ENCODE measurements around the gene OSBPL3.

DNA sequence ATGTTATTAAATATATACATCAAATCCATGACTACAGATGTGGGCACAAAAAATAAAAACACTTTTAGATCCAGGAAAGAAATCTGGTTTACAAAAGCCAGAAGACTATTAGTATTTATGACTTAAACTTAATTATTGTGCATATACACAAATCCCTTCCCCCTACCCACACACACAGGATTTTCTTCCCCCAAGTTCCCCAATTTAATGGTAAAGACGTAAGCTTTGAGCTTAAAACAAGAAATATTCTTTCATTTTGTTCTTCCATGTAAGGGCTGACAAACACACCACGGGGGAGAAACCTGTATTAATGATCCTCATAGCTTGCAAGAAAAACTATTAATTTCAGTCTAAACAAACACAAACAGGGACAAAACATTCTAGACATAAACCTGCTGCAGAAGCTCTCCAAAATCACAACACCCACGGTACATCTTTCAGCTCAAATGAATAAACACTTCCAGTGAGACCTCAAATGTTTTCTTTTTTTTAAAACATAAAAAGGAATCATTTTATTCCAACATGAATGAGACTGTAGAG is 28.5 kb downstream of the OSBPL3 start:
- TF ChIP-seq ZNF48 (tag by site-specific recombination; IDR thresholded peaks at IDR 0.05) (no peak), YY1 (tag by site-specific recombination; IDR thresholded peaks at IDR 0.05) (no peak), ZNF335 (tag by site-specific recombination; conservative IDR thresholded peaks at IDR 0.05) (no peak), ZSCAN23 (tag by site-specific recombination; IDR thresholded peaks at IDR 0.05) (no peak), ZNF350 (tag by site-specific recombination; IDR thresholded peaks at IDR 0.05) (no peak), KLF8 (tag by site-specific recombination; IDR thresholded peaks at IDR 0.05) (no peak), TRIM28 (IDR thresholded peaks at IDR 0.05; ENCODE audit: borderline replicate concordance, low read length) (no peak), RBAK (tag by site-specific recombination; IDR thresholded peaks at IDR 0.05) (no peak)
- TF ChIP-seq, protein P1, sequence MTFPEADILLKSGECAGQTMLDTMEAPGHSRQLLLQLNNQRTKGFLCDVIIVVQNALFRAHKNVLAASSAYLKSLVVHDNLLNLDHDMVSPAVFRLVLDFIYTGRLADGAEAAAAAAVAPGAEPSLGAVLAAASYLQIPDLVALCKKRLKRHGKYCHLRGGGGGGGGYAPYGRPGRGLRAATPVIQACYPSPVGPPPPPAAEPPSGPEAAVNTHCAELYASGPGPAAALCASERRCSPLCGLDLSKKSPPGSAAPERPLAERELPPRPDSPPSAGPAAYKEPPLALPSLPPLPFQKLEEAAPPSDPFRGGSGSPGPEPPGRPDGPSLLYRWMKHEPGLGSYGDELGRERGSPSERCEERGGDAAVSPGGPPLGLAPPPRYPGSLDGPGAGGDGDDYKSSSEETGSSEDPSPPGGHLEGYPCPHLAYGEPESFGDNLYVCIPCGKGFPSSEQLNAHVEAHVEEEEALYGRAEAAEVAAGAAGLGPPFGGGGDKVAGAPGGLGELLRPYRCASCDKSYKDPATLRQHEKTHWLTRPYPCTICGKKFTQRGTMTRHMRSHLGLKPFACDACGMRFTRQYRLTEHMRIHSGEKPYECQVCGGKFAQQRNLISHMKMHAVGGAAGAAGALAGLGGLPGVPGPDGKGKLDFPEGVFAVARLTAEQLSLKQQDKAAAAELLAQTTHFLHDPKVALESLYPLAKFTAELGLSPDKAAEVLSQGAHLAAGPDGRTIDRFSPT (tag by site-specific recombination; IDR thresholded peaks at IDR 0.05) = no peak
- TF ChIP-seq, protein P2, sequence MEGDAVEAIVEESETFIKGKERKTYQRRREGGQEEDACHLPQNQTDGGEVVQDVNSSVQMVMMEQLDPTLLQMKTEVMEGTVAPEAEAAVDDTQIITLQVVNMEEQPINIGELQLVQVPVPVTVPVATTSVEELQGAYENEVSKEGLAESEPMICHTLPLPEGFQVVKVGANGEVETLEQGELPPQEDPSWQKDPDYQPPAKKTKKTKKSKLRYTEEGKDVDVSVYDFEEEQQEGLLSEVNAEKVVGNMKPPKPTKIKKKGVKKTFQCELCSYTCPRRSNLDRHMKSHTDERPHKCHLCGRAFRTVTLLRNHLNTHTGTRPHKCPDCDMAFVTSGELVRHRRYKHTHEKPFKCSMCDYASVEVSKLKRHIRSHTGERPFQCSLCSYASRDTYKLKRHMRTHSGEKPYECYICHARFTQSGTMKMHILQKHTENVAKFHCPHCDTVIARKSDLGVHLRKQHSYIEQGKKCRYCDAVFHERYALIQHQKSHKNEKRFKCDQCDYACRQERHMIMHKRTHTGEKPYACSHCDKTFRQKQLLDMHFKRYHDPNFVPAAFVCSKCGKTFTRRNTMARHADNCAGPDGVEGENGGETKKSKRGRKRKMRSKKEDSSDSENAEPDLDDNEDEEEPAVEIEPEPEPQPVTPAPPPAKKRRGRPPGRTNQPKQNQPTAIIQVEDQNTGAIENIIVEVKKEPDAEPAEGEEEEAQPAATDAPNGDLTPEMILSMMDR (tag by site-specific recombination; IDR thresholded peaks at IDR 0.05) = no peak
- TF ChIP-seq, protein P3, sequence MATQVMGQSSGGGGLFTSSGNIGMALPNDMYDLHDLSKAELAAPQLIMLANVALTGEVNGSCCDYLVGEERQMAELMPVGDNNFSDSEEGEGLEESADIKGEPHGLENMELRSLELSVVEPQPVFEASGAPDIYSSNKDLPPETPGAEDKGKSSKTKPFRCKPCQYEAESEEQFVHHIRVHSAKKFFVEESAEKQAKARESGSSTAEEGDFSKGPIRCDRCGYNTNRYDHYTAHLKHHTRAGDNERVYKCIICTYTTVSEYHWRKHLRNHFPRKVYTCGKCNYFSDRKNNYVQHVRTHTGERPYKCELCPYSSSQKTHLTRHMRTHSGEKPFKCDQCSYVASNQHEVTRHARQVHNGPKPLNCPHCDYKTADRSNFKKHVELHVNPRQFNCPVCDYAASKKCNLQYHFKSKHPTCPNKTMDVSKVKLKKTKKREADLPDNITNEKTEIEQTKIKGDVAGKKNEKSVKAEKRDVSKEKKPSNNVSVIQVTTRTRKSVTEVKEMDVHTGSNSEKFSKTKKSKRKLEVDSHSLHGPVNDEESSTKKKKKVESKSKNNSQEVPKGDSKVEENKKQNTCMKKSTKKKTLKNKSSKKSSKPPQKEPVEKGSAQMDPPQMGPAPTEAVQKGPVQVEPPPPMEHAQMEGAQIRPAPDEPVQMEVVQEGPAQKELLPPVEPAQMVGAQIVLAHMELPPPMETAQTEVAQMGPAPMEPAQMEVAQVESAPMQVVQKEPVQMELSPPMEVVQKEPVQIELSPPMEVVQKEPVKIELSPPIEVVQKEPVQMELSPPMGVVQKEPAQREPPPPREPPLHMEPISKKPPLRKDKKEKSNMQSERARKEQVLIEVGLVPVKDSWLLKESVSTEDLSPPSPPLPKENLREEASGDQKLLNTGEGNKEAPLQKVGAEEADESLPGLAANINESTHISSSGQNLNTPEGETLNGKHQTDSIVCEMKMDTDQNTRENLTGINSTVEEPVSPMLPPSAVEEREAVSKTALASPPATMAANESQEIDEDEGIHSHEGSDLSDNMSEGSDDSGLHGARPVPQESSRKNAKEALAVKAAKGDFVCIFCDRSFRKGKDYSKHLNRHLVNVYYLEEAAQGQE (tag by site-specific recombination; IDR thresholded peaks at IDR 0.05) = no peak
- TF ChIP-seq, protein P4, sequence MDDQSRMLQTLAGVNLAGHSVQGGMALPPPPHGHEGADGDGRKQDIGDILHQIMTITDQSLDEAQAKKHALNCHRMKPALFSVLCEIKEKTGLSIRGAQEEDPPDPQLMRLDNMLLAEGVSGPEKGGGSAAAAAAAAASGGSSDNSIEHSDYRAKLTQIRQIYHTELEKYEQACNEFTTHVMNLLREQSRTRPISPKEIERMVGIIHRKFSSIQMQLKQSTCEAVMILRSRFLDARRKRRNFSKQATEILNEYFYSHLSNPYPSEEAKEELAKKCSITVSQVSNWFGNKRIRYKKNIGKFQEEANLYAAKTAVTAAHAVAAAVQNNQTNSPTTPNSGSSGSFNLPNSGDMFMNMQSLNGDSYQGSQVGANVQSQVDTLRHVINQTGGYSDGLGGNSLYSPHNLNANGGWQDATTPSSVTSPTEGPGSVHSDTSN (CRISPR knock-in tag; IDR thresholded peaks at IDR 0.05) = no peak
- TF ChIP-seq, protein P5, sequence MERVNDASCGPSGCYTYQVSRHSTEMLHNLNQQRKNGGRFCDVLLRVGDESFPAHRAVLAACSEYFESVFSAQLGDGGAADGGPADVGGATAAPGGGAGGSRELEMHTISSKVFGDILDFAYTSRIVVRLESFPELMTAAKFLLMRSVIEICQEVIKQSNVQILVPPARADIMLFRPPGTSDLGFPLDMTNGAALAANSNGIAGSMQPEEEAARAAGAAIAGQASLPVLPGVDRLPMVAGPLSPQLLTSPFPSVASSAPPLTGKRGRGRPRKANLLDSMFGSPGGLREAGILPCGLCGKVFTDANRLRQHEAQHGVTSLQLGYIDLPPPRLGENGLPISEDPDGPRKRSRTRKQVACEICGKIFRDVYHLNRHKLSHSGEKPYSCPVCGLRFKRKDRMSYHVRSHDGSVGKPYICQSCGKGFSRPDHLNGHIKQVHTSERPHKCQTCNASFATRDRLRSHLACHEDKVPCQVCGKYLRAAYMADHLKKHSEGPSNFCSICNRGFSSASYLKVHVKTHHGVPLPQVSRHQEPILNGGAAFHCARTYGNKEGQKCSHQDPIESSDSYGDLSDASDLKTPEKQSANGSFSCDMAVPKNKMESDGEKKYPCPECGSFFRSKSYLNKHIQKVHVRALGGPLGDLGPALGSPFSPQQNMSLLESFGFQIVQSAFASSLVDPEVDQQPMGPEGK (tag by site-specific recombination; IDR thresholded peaks at IDR 0.05) = no peak

Data from HEK293 (cell line).